Activated naive CD4-positive, alpha-beta T cell treated with anti-CD3 and anti-CD28 coated beads, Interleukin-2, amount 10 ng/mL, durations not matched to agents 7 days and 5 days (primary cell): ENCODE measurements around the gene EXOC4.

Source experiments
- CTCF ChIA-PET: fragments of 350-600 bp; sonication (Branson Sonifier 250); formaldehyde crosslinking; loops from one replicate; lab custom pipeline; 2021; ENCODE audit warnings: antibody characterized with exemption; lab: Charles Lee
- DNase-seq: peaks from one replicate; pipeline ENCODE4 v3.0.0-alpha.2; 2020
- H3K27ac Mint-ChIP-seq: one replicate; pipeline ENCODE4 v1.8.0; 2021; ENCODE audit warnings: mild to moderate bottlenecking, moderate library complexity, mixed read lengths
- H3K27me3 Mint-ChIP-seq: one replicate; pipeline ENCODE4 v1.8.0; 2021; ENCODE audit warnings: mild to moderate bottlenecking, mixed read lengths
- H3K36me3 Mint-ChIP-seq: one replicate; pipeline ENCODE4 v1.8.0; 2021; ENCODE audit warnings: mixed read lengths
- H3K4me1 Mint-ChIP-seq: one replicate; pipeline ENCODE4 v1.8.0; 2021; ENCODE audit warnings: mixed read lengths
- H3K4me3 Mint-ChIP-seq: one replicate; pipeline ENCODE4 v1.8.0; 2021; ENCODE audit warnings: mild to moderate bottlenecking, moderate library complexity, mixed read lengths
- H3K9me3 Mint-ChIP-seq: one replicate; pipeline ENCODE4 v1.8.0; 2021; ENCODE audit warnings: mixed read lengths

Gene EXOC4

DNA sequence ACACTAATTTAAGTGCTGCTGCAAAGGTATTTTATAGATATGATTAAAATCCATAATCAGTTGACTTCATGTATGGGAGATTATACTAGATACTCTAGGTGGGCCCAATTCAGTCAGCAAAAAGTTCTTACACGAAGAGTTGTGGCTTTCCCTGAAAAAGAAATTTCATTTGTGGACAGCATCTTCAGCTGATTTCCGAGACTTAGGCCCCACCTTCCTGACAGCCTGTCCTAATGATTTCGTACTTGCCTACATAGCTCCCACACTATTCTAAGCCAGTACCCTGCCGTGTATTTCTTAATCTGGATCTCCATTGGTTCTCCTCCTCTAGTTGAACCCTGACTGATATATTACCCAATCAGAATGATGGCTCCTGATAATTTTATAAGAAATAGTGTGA, 297.9 kb downstream of the EXOC4 start:
- H3K27ac Mint-ChIP-seq = no peak overlapping the region
- no peaks in the 10 kb centered on the region for H3K36me3 Mint-ChIP-seq
- H3K4me1 Mint-ChIP-seq = no peaks in the 10 kb centered on the region
- H3K27me3 Mint-ChIP-seq = no peaks in the 10 kb centered on the region
- no peak overlapping the region for H3K4me3 Mint-ChIP-seq
- CTCF ChIA-PET = interaction anchor here (1.6 kb wide), 1 partner anchor 10 kb away, joined by 4 read pairs; no protein-coding TSS in a partner anchor
- no peak for DNase-seq
- no peaks in the 10 kb centered on the region for H3K9me3 Mint-ChIP-seq

DNA sequence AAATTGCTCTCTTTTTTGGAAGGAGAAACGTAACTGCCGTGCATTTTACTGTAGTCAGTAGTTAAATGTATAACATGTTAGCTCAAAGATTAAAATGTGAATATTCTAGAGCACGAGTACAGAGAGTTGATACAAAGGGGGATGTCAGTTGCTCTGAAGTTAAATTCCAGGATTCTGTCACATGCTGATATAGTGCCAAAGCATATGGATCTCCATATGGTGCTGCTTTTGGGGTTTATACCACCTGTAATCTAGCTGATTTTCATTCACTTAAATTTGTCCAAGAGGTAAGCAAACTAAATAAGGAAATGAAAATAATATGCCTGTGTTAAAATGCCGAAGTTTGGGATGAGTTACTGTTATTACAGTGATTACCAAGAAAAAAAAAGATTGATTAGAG, 298.6 kb downstream of the EXOC4 start:
- Mint-ChIP-seq H3K4me3 (no peak overlapping the region), H3K4me1 (no peaks in the 10 kb centered on the region), H3K27ac (no peak overlapping the region), H3K9me3 (no peaks in the 10 kb centered on the region), H3K36me3 (no peaks in the 10 kb centered on the region), H3K27me3 (no peaks in the 10 kb centered on the region)
- CTCF ChIA-PET = interaction anchor here (1.6 kb wide), 1 partner anchor 11 kb away, joined by 4 read pairs; no protein-coding TSS in a partner anchor
- DNase-seq = no peak

DNA sequence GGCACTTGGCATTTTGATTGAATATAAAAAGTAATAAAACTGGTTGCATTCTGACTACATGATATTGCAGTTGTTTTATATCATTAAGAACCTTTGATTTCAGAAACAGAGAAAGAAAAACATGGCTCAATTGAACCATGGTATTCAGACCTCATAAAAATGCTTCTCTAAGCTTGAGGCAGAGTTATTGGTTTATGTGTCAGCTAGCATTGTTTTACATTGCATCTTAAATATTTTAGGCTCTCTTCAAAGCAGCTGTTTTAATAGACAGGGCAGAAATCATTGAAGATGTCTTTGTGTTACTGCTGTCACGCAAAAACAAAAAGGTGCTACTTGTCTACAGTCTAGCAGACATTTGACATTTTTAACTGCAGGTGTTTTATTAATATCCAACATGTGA, 299.2 kb downstream of the EXOC4 start:
- CTCF ChIA-PET = no interaction called here
- no peaks in the 10 kb centered on the region for H3K4me1 Mint-ChIP-seq
- no peak for DNase-seq
- no peak overlapping the region for H3K4me3 Mint-ChIP-seq
- no peaks in the 10 kb centered on the region for H3K36me3 Mint-ChIP-seq
- no peaks in the 10 kb centered on the region for H3K9me3 Mint-ChIP-seq
- no peaks in the 10 kb centered on the region for H3K27me3 Mint-ChIP-seq
- no peak overlapping the region for H3K27ac Mint-ChIP-seq

DNA sequence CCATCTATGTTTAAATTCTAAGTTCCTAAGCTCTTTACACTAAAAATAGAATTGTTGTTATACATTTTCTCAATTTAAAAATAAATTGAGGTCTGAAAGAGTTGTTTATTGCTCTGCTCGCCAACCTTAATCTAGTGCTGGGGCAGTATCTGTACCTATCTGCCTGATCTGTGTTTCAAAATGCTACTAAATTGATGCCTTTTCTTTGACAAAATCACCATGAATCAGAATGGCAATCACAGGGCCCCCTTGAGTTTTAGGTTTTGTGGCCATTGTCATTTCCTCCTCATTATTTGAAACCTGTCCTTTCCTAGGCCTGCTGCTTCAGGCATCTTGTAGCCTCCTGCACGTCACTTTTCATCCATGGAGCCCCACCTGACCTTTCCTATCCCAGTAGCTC, 301.5 kb downstream of the EXOC4 start:
- DNase-seq = no peak
- H3K9me3 Mint-ChIP-seq = no peaks in the 10 kb centered on the region
- CTCF ChIA-PET = no interaction called here
- no peak overlapping the region for H3K4me3 Mint-ChIP-seq
- H3K4me1 Mint-ChIP-seq = no peaks in the 10 kb centered on the region
- H3K27me3 Mint-ChIP-seq = no peaks in the 10 kb centered on the region
- H3K36me3 Mint-ChIP-seq = no peaks in the 10 kb centered on the region
- H3K27ac Mint-ChIP-seq = no peak overlapping the region

DNA sequence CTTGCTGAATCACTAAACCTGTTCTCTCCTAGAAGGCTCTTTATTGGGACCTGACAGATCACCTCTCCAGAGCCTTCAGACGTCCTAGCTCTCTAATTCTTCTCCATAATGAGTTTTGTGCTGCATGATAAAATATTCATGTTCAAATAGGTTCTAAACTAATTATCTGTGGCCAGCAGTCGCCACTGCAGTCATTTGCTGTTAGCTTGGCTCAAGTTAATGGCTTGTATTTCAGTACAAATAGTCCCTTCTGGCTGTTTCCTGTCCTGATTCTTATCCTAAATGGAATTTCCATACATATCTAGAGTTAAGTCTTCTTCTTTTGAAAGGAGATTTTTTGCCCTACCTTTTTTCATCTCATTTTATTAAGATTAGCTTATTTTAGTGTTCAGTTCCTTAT, 303.2 kb downstream of the EXOC4 start:
- H3K4me1 Mint-ChIP-seq = no peaks in the 10 kb centered on the region
- no peak for DNase-seq
- no peak overlapping the region for H3K27ac Mint-ChIP-seq
- CTCF ChIA-PET = interaction anchor here (0.6 kb wide), 1 partner anchor 59 kb away, joined by 3 read pairs; no protein-coding TSS in a partner anchor
- H3K9me3 Mint-ChIP-seq = no peaks in the 10 kb centered on the region
- no peak overlapping the region for H3K4me3 Mint-ChIP-seq
- no peaks in the 10 kb centered on the region for H3K27me3 Mint-ChIP-seq
- no peaks in the 10 kb centered on the region for H3K36me3 Mint-ChIP-seq

DNA sequence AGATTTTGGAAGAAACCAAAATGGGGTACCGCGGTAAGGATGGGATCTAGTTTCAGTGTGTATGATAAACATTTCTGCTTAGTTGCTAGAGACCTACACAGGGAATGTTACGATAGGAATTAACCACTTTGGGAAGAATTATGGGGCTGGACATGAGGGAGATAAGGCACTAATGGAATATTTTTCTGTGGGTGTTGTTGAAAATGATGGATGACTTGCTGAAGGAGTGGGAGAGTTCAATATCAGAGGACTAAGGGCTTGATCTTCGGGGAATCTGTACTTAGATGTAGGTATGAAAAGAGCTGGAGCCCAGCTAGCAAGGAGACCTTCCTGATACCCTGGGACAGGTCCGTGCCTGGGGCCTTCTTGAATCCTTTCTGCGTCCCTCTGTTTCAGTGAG, 303.7 kb downstream of the EXOC4 start:
- Mint-ChIP-seq H3K4me3 (no peak overlapping the region), H3K36me3 (no peaks in the 10 kb centered on the region), H3K9me3 (no peaks in the 10 kb centered on the region), H3K27ac (no peak overlapping the region), H3K27me3 (no peaks in the 10 kb centered on the region), H3K4me1 (no peaks in the 10 kb centered on the region)
- DNase-seq = no peak
- CTCF ChIA-PET = interaction anchor here (0.6 kb wide), 1 partner anchor 60 kb away, joined by 3 read pairs; no protein-coding TSS in a partner anchor

DNA sequence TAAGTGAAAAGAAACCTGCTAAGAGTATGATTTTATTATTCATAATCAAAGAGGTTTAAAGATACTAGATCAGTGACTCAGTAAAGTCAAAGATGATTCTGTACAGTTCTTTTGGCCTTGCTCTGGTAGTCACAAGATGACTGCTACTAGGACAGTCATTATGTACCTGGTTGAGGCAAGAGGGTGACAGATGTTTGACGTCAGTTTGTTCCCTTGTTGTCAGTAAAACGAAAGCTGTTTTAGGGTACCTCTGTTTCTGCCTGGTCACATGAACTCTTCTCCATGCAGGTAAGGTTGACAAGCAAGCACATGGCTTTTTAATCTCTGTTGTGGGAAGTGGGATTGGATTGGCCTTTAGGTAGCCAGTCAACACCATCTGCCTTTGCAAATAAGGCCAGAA, 308.0 kb downstream of the EXOC4 start:
- Mint-ChIP-seq H3K4me1 (no peaks in the 10 kb centered on the region), H3K36me3 (no peaks in the 10 kb centered on the region), H3K9me3 (no peaks in the 10 kb centered on the region), H3K4me3 (no peak overlapping the region), H3K27ac (no peak overlapping the region), H3K27me3 (no peaks in the 10 kb centered on the region)
- DNase-seq = no peak
- CTCF ChIA-PET = no interaction called here

DNA sequence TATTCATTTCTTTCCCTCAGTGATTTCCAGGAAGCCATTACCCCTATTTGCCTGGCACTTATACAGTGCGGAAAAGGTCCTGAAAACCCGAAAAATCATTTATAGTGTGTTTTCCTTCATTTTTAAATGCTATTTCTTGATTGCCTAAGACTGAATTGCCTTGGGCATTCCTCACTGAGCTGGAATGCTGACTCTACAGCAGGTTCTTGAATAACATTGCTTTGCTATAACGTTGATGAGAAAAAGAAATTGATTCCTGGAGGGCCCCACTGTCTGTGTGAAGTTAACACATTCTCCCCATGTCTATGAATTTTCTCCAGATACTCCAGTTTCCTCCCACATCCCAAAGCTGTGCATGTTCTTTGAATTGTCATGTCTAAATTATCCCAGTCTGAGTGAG, 308.5 kb downstream of the EXOC4 start:
- Mint-ChIP-seq H3K9me3 (no peaks in the 10 kb centered on the region), H3K27ac (no peak overlapping the region), H3K4me1 (no peaks in the 10 kb centered on the region), H3K4me3 (no peak overlapping the region), H3K27me3 (no peaks in the 10 kb centered on the region), H3K36me3 (no peaks in the 10 kb centered on the region)
- CTCF ChIA-PET = no interaction called here
- DNase-seq = no peak

DNA sequence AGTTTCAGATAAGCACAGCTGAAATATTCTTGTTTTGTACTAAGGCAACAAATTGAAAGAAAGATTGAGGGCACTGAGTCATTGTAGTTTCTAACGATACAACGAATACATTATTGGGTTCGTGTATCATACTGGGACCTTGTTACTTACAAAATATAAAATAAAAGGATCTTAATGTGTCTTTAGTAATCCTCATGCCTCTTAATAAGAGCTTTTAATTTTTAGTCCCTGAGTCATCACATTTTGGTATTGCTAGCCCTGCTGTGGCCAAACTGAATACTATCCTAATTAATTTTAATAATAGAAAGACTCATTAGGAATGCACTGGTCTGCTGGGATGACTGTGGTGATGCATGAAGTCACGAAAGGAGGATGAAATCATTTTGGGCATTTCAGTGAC, 309.7 kb downstream of the EXOC4 start:
- H3K36me3 Mint-ChIP-seq = no peaks in the 10 kb centered on the region
- no peaks in the 10 kb centered on the region for H3K9me3 Mint-ChIP-seq
- no peaks in the 10 kb centered on the region for H3K27me3 Mint-ChIP-seq
- no peaks in the 10 kb centered on the region for H3K4me1 Mint-ChIP-seq
- no peak for DNase-seq
- no peak overlapping the region for H3K27ac Mint-ChIP-seq
- H3K4me3 Mint-ChIP-seq = no peak overlapping the region
- CTCF ChIA-PET = no interaction called here

DNA sequence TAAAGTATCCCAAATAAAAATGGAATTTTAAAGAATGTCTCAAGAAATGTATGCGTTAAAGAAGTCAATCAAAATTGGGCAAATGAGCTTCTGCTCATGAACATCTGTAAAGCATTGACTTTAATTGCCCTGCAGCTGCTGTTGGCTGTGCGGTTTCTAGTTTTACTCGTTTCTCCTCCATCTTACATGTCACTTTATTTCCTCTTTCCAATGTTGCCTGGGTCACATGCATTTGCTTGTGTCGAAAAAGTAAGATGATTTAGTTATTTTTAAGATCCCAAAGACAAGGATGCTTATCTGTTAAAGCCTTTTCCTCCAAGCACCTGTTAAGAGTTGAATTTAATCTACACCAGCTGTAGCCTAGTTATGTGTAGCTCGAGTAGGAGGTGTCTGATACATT, 310.4 kb downstream of the EXOC4 start:
- DNase-seq = no peak
- Mint-ChIP-seq H3K36me3 (no peaks in the 10 kb centered on the region), H3K27me3 (no peaks in the 10 kb centered on the region), H3K27ac (no peak overlapping the region), H3K4me1 (no peaks in the 10 kb centered on the region), H3K9me3 (no peaks in the 10 kb centered on the region), H3K4me3 (no peak overlapping the region)
- CTCF ChIA-PET = no interaction called here

DNA sequence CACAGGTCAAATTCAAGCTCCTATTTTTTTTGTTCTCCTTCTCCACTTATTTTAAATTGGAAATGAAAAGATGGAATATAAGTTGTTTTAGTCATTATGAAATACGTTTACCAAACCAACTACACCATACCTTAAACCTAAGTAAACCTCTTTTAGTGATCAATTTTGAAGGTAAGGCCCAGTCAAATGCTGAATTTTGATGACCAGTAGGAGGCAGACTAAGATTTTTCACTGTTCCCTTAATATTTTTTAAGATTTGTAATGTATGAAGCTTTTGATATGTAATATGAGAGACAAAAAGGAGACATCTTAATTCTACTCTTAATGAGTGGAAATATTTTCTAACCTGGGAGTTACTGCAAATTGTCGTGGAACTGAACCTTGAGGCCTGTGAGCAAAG, 311.6 kb downstream of the EXOC4 start:
- no peak overlapping the region for H3K27ac Mint-ChIP-seq
- CTCF ChIA-PET = no interaction called here

DNA sequence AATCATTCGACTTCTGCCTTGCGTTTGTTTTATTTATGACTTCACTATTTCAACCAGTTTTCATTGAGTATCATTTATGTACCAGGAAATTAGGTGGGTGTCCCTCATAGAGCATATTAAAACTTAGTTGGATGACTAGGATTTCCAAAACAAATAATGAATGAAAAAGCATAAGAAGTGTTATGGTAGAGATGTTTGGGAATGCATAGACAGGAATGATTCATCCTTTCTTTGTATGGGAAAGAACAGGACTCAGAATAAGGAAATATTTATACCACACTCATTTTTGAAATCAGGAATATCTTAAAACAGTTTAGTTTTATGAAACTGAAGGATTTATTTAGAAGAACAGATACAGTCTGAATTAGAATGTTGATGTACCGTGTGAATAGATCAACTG, 315.7 kb downstream of the EXOC4 start:
- no peak overlapping the region for H3K4me3 Mint-ChIP-seq
- no peaks in the 10 kb centered on the region for H3K27me3 Mint-ChIP-seq
- DNase-seq = no peak
- no peak overlapping the region for H3K27ac Mint-ChIP-seq
- no peaks in the 10 kb centered on the region for H3K4me1 Mint-ChIP-seq
- CTCF ChIA-PET = no interaction called here
- no peaks in the 10 kb centered on the region for H3K36me3 Mint-ChIP-seq
- no peaks in the 10 kb centered on the region for H3K9me3 Mint-ChIP-seq

More for the DNA sequence above, 311.6 kb downstream of the EXOC4 start:
- no peak for DNase-seq
- H3K36me3 Mint-ChIP-seq = no peaks in the 10 kb centered on the region
- H3K9me3 Mint-ChIP-seq = no peaks in the 10 kb centered on the region
- H3K27me3 Mint-ChIP-seq = no peaks in the 10 kb centered on the region
- no peaks in the 10 kb centered on the region for H3K4me1 Mint-ChIP-seq
- H3K4me3 Mint-ChIP-seq = no peak overlapping the region

DNA sequence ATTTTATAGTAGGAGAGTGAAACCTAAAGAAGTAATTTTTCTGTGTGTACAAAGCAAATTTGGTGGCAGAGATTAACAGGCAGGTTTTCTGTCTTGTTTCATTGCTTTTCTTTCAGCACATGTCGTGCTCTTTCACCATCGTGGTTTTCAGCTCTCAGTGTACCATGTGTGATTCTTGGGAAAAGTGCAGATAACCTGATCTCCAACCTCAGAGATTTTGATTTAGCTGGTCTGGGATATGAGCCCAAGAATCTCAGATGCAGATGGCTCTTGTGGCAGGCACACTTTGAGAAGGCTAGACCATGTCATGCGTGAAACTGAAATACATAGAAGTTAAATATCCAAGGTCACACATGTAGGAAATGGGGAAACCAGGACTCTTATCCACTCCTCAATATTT, 317.4 kb downstream of the EXOC4 start:
- Mint-ChIP-seq H3K9me3 (no peaks in the 10 kb centered on the region), H3K36me3 (no peaks in the 10 kb centered on the region), H3K4me3 (no peak overlapping the region), H3K27me3 (no peaks in the 10 kb centered on the region), H3K27ac (no peak overlapping the region), H3K4me1 (no peaks in the 10 kb centered on the region)
- no peak for DNase-seq
- CTCF ChIA-PET = no interaction called here

DNA sequence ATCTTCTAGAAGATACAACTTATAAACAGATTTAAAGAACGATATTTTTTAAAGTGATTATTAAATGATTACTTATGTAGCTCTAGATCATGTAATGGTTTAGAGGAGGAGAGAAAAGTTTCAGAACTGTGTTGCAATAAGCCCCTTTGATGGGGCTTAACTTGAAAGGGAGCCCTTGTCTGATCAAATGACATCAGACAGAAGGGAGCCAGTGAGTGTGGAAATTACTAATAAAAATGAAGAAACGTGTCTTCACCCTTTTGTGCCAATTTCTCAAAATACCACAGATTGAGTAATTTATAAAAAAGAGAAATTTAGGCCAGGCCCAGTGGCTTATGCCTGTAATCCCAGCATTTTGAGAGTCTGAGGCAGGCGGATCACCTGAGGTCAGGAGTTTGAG, 318.2 kb downstream of the EXOC4 start:
- Mint-ChIP-seq H3K4me1 (no peaks in the 10 kb centered on the region), H3K27ac (no peak overlapping the region), H3K36me3 (no peaks in the 10 kb centered on the region), H3K4me3 (no peak overlapping the region), H3K9me3 (no peaks in the 10 kb centered on the region), H3K27me3 (no peaks in the 10 kb centered on the region)
- no peak for DNase-seq
- CTCF ChIA-PET = no interaction called here

DNA sequence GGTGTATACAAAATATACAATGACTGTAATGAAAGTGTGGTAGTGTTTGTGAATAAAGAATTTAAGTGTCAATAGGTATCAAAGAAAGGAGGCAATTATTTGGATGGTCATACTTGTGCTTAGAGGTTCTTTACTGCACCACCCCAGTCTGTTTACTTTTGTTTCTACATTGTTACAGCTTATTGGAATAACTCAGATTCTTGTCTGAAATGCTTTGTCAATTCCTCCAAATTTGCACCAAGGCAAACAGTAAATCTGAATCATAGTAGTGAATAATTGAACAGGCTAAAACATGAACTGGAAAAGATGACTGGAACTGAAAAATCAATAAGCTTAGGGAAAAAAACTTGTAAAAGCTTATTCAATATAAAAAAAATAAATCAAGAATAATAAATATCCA, 319.2 kb downstream of the EXOC4 start:
- Mint-ChIP-seq H3K4me3 (no peak overlapping the region), H3K27ac (no peak overlapping the region), H3K27me3 (no peaks in the 10 kb centered on the region), H3K36me3 (no peaks in the 10 kb centered on the region), H3K4me1 (no peaks in the 10 kb centered on the region), H3K9me3 (no peaks in the 10 kb centered on the region)
- CTCF ChIA-PET = no interaction called here
- no peak for DNase-seq

DNA sequence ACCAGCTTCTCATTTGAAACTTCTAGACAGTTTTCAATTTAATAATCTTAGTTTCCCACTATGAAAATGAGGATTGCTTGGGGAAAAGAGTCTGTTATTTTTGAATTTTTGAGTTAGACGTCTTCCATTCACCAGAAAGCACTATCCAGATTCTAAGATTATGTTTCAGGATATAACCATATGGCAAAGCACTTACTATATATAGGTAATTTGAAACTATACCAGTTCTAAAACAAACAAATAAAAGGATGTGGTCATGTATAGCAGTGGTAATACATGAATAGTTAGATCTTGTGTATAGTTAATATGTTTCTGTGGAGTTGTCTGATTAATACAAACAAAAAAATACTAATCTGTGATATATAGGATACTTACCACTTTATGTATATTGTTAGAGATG, 320.0 kb downstream of the EXOC4 start:
- Mint-ChIP-seq H3K4me1 (no peaks in the 10 kb centered on the region), H3K27me3 (no peaks in the 10 kb centered on the region), H3K4me3 (no peak overlapping the region), H3K27ac (no peak overlapping the region), H3K36me3 (no peaks in the 10 kb centered on the region), H3K9me3 (no peaks in the 10 kb centered on the region)
- DNase-seq = no peak
- CTCF ChIA-PET = no interaction called here
